Activated CD4-positive, alpha-beta T cell treated with anti-CD3 and anti-CD28 coated beads, Interleukin-2, amount 10 ng/mL, durations not matched to agents 7 days and 5 days (primary cell): ENCODE measurements around the gene BDP1. TPM values are rescaled to one million over a fixed set of nuclear protein-coding genes. Genes with fewer than 3 reads are reported as not detected.

ENCODE experiments used
- CTCF ChIA-PET: fragments of 350-600 bp; sonication (Branson Sonifier 250); formaldehyde crosslinking; loops from one replicate; lab custom pipeline; 2021; ENCODE audit warnings: antibody characterized with exemption; lab: Charles Lee
- POLR2A ChIA-PET: fragments of 350-600 bp; sonication (Branson Sonifier 250); formaldehyde crosslinking; loops from one replicate; lab custom pipeline; 2021; ENCODE audit warnings: antibody characterized with exemption; lab: Charles Lee
- DNase-seq: peaks from one replicate; pipeline ENCODE4 v3.0.0-alpha.2; 2020
- H3K27ac Mint-ChIP-seq: one replicate; pipeline ENCODE4 v1.8.0; 2021; ENCODE audit warnings: mild to moderate bottlenecking, moderate library complexity, mixed read lengths
- H3K27me3 Mint-ChIP-seq: one replicate; pipeline ENCODE4 v1.8.0; 2021; ENCODE audit warnings: mixed read lengths
- H3K36me3 Mint-ChIP-seq: one replicate; pipeline ENCODE4 v1.8.0; 2021; ENCODE audit warnings: low read depth, mixed read lengths
- H3K4me1 Mint-ChIP-seq: one replicate; pipeline ENCODE4 v1.8.0; 2021; ENCODE audit warnings: mixed read lengths
- H3K4me3 Mint-ChIP-seq: one replicate; pipeline ENCODE4 v1.8.0; 2021; ENCODE audit warnings: mild to moderate bottlenecking, moderate library complexity, mixed read lengths
- H3K9me3 Mint-ChIP-seq: one replicate; pipeline ENCODE4 v1.8.0; 2021; ENCODE audit warnings: mixed read lengths
- total RNA-seq, 2 experiments: library from RNA; stranded (reverse); gene quantifications; one replicate each; pipeline ENCODE4 v1.2.3, GENCODE V29; 2021

The BDP1 gene
- total RNA-seq, 2 experiments from 2014 or later: 32.3 to 34.2 TPM

- Mint-ChIP-seq H3K27me3 (no peaks in the 10 kb centered on the region), H3K9me3 (no peaks in the 10 kb centered on the region), H3K4me3 (no peak overlapping the region), H3K4me1 (peaks cover 3% of the 10 kb centered on the region), H3K36me3 (peaks cover 44% of the 10 kb centered on the region), H3K27ac (no peak overlapping the region)
- CTCF ChIA-PET: no interaction called here
- DNase-seq: no peak
- POLR2A ChIA-PET: no interaction called here
These were observed 160.4 kb downstream of the BDP1 start for GRCh38 chr5:71615809-71616208.

Other genes with a start within 250 kb of the BDP1 start
- gene MCCC2, start 131.7 kb downstream of the BDP1 start, total RNA-seq: 10 to 100 TPM; 40.0 to 40.1 TPM